Mammary epithelial cell (primary cell): Measurements from ENCODE around the gene UBAP1.

Source experiments
- EZH2 ChIP-seq: IDR thresholded peaks from 2 replicates; pipeline ENCODE4 v1.6.1; 2012; ENCODE audit warnings: low read length, inconsistent platforms, borderline replicate concordance
- TF ChIP-seq, protein P1 (sequence below), 2 donors: IDR thresholded peaks in 1 of 2; conservative IDR thresholded peaks in 1 of 2; 2 replicates each; pipeline ENCODE4 v1.5.1; 2011 to 2012; ENCODE audit warnings: inconsistent platforms in 2 of 2, low read length in 2 of 2, mild to moderate bottlenecking in 2 of 2, control low read depth in 1 of 2, low read depth in 1 of 2; ENCODE audit not compliant: insufficient read depth in 1 of 2; ENCODE audit errors: extremely low read depth in 1 of 2

DNA sequence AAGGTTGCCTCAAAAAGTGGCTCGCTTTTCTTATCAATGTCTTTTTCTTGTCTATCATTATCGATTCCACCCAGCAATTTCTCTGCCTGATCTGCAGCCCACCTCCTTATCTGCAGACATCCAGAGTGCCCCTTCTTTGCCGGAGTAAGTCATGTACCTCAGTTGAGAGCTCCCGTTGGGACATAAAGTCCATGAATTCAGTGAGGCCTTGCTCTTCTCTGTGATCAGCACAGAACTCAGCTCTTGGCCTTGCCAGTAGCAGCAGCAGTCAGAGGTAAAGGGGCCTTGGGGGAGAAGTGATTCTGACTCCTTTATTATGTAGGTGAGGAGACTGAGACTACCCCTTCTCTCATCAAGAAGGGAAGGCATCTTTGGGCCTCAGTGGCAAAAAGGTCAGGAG is 27.4 kb upstream of the UBAP1 start:
- TF ChIP-seq, protein P1, sequence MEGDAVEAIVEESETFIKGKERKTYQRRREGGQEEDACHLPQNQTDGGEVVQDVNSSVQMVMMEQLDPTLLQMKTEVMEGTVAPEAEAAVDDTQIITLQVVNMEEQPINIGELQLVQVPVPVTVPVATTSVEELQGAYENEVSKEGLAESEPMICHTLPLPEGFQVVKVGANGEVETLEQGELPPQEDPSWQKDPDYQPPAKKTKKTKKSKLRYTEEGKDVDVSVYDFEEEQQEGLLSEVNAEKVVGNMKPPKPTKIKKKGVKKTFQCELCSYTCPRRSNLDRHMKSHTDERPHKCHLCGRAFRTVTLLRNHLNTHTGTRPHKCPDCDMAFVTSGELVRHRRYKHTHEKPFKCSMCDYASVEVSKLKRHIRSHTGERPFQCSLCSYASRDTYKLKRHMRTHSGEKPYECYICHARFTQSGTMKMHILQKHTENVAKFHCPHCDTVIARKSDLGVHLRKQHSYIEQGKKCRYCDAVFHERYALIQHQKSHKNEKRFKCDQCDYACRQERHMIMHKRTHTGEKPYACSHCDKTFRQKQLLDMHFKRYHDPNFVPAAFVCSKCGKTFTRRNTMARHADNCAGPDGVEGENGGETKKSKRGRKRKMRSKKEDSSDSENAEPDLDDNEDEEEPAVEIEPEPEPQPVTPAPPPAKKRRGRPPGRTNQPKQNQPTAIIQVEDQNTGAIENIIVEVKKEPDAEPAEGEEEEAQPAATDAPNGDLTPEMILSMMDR (conservative IDR thresholded peaks at IDR 0.05 in 1 of 2, IDR thresholded peaks at IDR 0.05 in 1 of 2; ENCODE audit: extremely low read depth in 1 of 2, insufficient read depth in 1 of 2, low read depth in 1 of 2, low read length in 2 of 2), result no peak
- TF ChIP-seq EZH2, result no peak
